ENCODE data around the gene GNAZ.

GNAZ gene

DNA sequence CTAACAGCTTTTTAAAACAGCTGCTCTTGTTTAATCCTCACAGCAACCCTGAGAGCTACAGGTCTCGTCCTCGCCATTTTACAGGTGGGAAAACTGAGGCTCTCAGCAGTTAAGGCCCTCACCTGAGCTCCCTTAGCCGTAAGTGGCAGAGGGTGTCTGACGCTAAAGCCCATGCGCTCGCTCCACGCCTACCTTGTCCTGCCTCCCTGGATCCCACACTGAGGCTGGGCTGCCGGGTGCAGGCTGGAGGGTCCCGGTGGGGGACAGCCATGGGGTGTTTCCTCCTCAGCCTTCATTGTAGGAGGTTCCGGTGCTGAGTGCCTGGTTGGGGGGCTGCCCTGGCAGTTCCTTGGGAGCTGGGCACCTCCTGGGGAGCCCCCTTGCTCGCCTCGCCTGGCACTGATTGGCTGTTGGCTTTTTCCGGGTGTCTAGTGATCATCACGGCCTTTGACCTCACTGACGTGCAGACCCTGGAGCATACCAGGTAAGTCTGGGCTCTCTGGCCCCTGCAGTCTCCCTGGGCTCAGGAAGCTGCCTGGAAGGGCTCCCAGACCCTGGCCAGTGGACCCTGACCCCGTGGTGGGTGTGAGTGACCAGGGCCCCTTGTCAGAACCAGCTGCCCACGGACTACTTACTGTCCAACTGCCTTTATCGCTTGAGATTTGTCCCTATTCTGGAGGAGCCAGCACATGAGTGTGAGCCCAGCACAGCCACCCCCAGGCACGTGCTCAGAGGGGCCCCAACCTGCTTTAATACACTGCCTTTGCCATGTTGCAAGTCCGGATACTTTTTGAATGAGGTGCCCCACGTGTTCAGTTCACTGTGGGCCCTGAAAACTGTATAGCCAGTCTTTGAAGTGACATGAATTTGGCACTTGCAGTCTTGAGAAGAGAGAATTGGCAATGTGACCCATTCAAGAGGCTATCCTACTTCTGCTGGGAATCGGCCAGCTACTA lies 87.5 kb downstream of the GNAZ start:
- H3K4me3 ChIP-seq (ENCODE audit: low read length in 2 of 2): no peak overlapping the region

GRCh38 chr22:23158516-23159290 lies 88.4 kb downstream of the GNAZ start:
- no peak overlapping the region for H3K27ac ChIP-seq (ENCODE audit: low read depth in 2 of 2, low read length in 2 of 2)
- no peak overlapping the region for H3K4me3 ChIP-seq (ENCODE audit: low read length in 2 of 2)
- H3K9ac ChIP-seq (ENCODE audit: low read depth in 1 of 2, low read length in 2 of 2): no peak overlapping the region
- H3K36me3 ChIP-seq (ENCODE audit: control insufficient read depth in 2 of 2, insufficient read depth in 2 of 2, low read length in 2 of 2): no peaks in the 10 kb centered on the region
- peaks cover 0 to 6% of the 10 kb centered on the region in 2 donors for H3K4me1 ChIP-seq (ENCODE audit: control insufficient read depth in 2 of 2, insufficient read depth in 2 of 2, low read length in 2 of 2)
- no peaks in the 10 kb centered on the region for H3K27me3 ChIP-seq (ENCODE audit: control insufficient read depth in 2 of 2, insufficient read depth in 2 of 2, low read length in 2 of 2)
- H3K9me3 ChIP-seq (ENCODE audit: control insufficient read depth in 2 of 2, low read length in 2 of 2): no peaks in the 10 kb centered on the region

More for the DNA sequence above, 87.5 kb downstream of the GNAZ start:
- H3K27me3 ChIP-seq (ENCODE audit: control insufficient read depth in 2 of 2, insufficient read depth in 2 of 2, low read length in 2 of 2): no peaks in the 10 kb centered on the region
- H3K27ac ChIP-seq (ENCODE audit: low read depth in 2 of 2, low read length in 2 of 2): no peak overlapping the region
- H3K9me3 ChIP-seq (ENCODE audit: control insufficient read depth in 2 of 2, low read length in 2 of 2): no peaks in the 10 kb centered on the region
- H3K9ac ChIP-seq (ENCODE audit: low read depth in 1 of 2, low read length in 2 of 2): no peak overlapping the region
- peaks cover 2 to 3% of the 10 kb centered on the region in 2 donors for H3K4me1 ChIP-seq (ENCODE audit: control insufficient read depth in 2 of 2, insufficient read depth in 2 of 2, low read length in 2 of 2)
- no peaks in the 10 kb centered on the region for H3K36me3 ChIP-seq (ENCODE audit: control insufficient read depth in 2 of 2, insufficient read depth in 2 of 2, low read length in 2 of 2)

- H3K36me3 ChIP-seq (ENCODE audit: control insufficient read depth in 2 of 2, insufficient read depth in 2 of 2, low read length in 2 of 2): no peaks in the 10 kb centered on the region
- no peak overlapping the region for H3K4me3 ChIP-seq (ENCODE audit: low read length in 2 of 2)
- no peaks in the 10 kb centered on the region for H3K27me3 ChIP-seq (ENCODE audit: control insufficient read depth in 2 of 2, insufficient read depth in 2 of 2, low read length in 2 of 2)
- H3K9me3 ChIP-seq (ENCODE audit: control insufficient read depth in 2 of 2, low read length in 2 of 2): no peaks in the 10 kb centered on the region
- H3K9ac ChIP-seq (ENCODE audit: low read depth in 1 of 2, low read length in 2 of 2): no peak overlapping the region
- H3K4me1 ChIP-seq (ENCODE audit: control insufficient read depth in 2 of 2, insufficient read depth in 2 of 2, low read length in 2 of 2): peaks cover 5 to 11% of the 10 kb centered on the region in 2 donors
- H3K27ac ChIP-seq (ENCODE audit: low read depth in 2 of 2, low read length in 2 of 2): no peak overlapping the region
These were observed 88.9 kb downstream of the GNAZ start for GRCh38 chr22:23159291-23159630.

DNA sequence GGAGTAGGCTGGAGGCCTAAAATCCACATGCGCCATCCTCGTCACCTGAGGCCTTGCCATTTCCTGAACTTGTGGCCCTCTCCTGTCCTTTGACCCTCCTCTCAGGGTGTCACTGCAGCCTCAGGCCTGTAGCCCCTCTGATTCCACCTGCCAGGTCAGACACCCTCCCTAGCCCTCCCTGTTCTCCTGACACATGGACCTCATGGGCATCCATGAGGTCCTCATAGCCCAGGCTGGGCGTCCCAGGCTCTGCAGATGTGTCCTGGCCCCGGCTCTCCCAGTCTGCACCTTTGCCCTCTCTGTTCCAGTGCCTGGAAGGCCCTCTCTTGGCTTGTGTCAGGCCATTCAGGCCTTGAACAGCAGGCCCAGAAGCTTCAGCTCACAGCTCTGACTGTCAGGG lies 90.7 kb downstream of the GNAZ start:
- Histone ChIP-seq H3K27me3 (ENCODE audit: control insufficient read depth in 2 of 2, insufficient read depth in 2 of 2, low read length in 2 of 2) (no peaks in the 10 kb centered on the region), H3K4me1 (ENCODE audit: control insufficient read depth in 2 of 2, insufficient read depth in 2 of 2, low read length in 2 of 2) (peaks cover 8 to 14% of the 10 kb centered on the region in 2 donors), H3K4me3 (ENCODE audit: low read length in 2 of 2) (no peak overlapping the region), H3K9me3 (ENCODE audit: control insufficient read depth in 2 of 2, low read length in 2 of 2) (no peaks in the 10 kb centered on the region), H3K27ac (ENCODE audit: low read depth in 2 of 2, low read length in 2 of 2) (no peak overlapping the region), H3K9ac (ENCODE audit: low read depth in 1 of 2, low read length in 2 of 2) (no peak overlapping the region), H3K36me3 (ENCODE audit: control insufficient read depth in 2 of 2, insufficient read depth in 2 of 2, low read length in 2 of 2) (no peaks in the 10 kb centered on the region)

DNA sequence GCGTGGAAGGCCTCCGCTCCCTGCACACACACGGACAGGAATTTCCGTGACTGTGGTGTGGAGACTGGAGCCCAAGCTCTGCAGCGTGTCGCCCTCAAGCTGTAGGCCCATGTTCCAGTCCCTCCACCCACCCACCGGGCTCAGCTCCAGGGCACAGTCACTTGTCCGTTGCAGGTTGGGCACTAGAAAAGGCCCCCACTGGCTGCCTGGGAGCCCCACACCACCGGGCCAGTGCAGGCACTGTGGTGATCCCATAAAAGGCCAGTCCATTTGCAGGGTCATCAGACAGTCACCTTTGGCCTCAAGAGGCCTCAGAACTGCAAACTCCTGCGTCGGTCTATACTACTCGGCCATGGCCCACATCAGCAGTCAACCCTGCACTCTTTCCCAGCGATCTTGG lies 91.3 kb downstream of the GNAZ start:
- Histone ChIP-seq H3K4me3 (ENCODE audit: low read length in 2 of 2) (no peak overlapping the region), H3K9ac (ENCODE audit: low read depth in 1 of 2, low read length in 2 of 2) (no peak overlapping the region), H3K27me3 (ENCODE audit: control insufficient read depth in 2 of 2, insufficient read depth in 2 of 2, low read length in 2 of 2) (no peaks in the 10 kb centered on the region), H3K27ac (ENCODE audit: low read depth in 2 of 2, low read length in 2 of 2) (no peak overlapping the region), H3K9me3 (ENCODE audit: control insufficient read depth in 2 of 2, low read length in 2 of 2) (no peaks in the 10 kb centered on the region), H3K36me3 (ENCODE audit: control insufficient read depth in 2 of 2, insufficient read depth in 2 of 2, low read length in 2 of 2) (no peaks in the 10 kb centered on the region), H3K4me1 (ENCODE audit: control insufficient read depth in 2 of 2, insufficient read depth in 2 of 2, low read length in 2 of 2) (peaks cover 8 to 14% of the 10 kb centered on the region in 2 donors)

GRCh38 chr22:23163665-23164064 lies 93.3 kb downstream of the GNAZ start:
- Histone ChIP-seq H3K27ac (ENCODE audit: low read depth in 2 of 2, low read length in 2 of 2) (peak overlapping the region; percentile 23 to 55), H3K27me3 (ENCODE audit: control insufficient read depth in 2 of 2, insufficient read depth in 2 of 2, low read length in 2 of 2) (no peaks in the 10 kb centered on the region), H3K9ac (ENCODE audit: low read depth in 1 of 2, low read length in 2 of 2) (no peak overlapping the region), H3K36me3 (ENCODE audit: control insufficient read depth in 2 of 2, insufficient read depth in 2 of 2, low read length in 2 of 2) (no peaks in the 10 kb centered on the region), H3K4me1 (ENCODE audit: control insufficient read depth in 2 of 2, insufficient read depth in 2 of 2, low read length in 2 of 2) (peaks cover 8 to 11% of the 10 kb centered on the region in 2 donors), H3K4me3 (ENCODE audit: low read length in 2 of 2) (no peak overlapping the region), H3K9me3 (ENCODE audit: control insufficient read depth in 2 of 2, low read length in 2 of 2) (no peaks in the 10 kb centered on the region)

DNA sequence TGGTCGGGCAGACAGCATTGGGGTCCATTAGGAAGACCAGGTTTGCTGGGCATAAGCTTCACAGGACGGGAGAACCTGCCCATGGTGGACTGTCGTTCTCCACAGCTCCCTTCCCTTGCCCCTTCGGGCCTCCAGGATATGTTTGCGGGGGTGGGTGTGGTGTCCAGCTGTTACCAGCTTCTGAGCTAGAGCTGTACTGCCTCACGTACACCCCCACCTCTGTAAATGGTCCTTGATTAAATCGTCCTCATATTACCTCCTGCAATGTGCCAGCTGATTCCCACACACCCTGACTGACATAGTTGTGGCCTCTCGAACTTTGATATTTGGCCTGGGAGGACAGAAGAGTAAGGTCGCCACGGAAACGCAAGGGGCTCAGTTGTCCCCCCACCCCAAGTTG lies 93.8 kb downstream of the GNAZ start:
- H3K9ac ChIP-seq (ENCODE audit: low read depth in 1 of 2, low read length in 2 of 2): no peak overlapping the region
- no peaks in the 10 kb centered on the region for H3K27me3 ChIP-seq (ENCODE audit: control insufficient read depth in 2 of 2, insufficient read depth in 2 of 2, low read length in 2 of 2)
- peaks cover 8 to 11% of the 10 kb centered on the region in 2 donors for H3K4me1 ChIP-seq (ENCODE audit: control insufficient read depth in 2 of 2, insufficient read depth in 2 of 2, low read length in 2 of 2)
- no peaks in the 10 kb centered on the region for H3K36me3 ChIP-seq (ENCODE audit: control insufficient read depth in 2 of 2, insufficient read depth in 2 of 2, low read length in 2 of 2)
- no peak overlapping the region for H3K4me3 ChIP-seq (ENCODE audit: low read length in 2 of 2)
- H3K27ac ChIP-seq (ENCODE audit: low read depth in 2 of 2, low read length in 2 of 2): peak overlapping the region; percentile 23 to 55
- no peaks in the 10 kb centered on the region for H3K9me3 ChIP-seq (ENCODE audit: control insufficient read depth in 2 of 2, low read length in 2 of 2)

DNA sequence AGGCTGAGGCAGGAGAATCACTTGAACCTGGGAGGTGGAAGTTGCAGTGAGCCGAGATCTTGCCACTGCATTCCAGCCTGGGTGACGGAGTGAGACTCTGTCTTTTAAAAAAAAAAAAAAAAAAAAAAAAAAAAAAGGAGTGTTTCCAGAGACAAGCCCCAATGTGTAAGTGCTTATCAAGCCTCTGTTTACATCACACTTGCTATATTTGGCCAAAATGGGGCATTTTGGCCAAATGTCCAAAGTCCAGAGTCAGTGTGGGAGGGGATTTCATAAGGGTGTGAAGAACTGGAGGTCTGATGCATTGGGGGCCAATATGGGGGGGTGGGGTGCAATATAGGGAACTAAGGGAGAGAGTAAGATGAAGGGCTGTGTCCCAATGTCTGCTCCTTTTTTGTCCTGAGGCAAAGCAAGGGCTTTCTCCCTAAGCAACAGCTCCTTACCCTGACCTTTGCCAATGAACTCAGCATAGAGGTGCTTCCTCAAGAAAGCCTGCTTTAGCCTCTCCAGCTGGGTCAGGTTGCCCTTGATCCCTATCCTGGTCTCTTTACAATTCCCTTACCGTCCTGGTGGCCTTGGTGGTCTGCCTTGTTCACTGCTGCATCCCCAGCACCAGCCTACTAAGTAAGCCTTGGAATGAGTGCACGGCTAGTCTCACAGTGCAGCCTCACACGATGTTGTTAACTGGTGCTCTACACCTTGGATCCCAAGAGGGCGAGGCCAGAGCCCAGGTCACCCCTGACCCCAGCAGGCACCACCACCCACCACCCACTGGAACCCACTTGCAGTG lies 95.9 kb downstream of the GNAZ start:
- H3K4me1 ChIP-seq (ENCODE audit: control insufficient read depth in 2 of 2, insufficient read depth in 2 of 2, low read length in 2 of 2): peaks cover 8 to 11% of the 10 kb centered on the region in 2 donors
- H3K9me3 ChIP-seq (ENCODE audit: control insufficient read depth in 2 of 2, low read length in 2 of 2): no peaks in the 10 kb centered on the region
- H3K9ac ChIP-seq (ENCODE audit: low read depth in 1 of 2, low read length in 2 of 2): no peak overlapping the region
- no peaks in the 10 kb centered on the region for H3K27me3 ChIP-seq (ENCODE audit: control insufficient read depth in 2 of 2, insufficient read depth in 2 of 2, low read length in 2 of 2)
- no peak overlapping the region for H3K4me3 ChIP-seq (ENCODE audit: low read length in 2 of 2)
- H3K27ac ChIP-seq (ENCODE audit: low read depth in 2 of 2, low read length in 2 of 2): no peak overlapping the region
- no peaks in the 10 kb centered on the region for H3K36me3 ChIP-seq (ENCODE audit: control insufficient read depth in 2 of 2, insufficient read depth in 2 of 2, low read length in 2 of 2)

DNA sequence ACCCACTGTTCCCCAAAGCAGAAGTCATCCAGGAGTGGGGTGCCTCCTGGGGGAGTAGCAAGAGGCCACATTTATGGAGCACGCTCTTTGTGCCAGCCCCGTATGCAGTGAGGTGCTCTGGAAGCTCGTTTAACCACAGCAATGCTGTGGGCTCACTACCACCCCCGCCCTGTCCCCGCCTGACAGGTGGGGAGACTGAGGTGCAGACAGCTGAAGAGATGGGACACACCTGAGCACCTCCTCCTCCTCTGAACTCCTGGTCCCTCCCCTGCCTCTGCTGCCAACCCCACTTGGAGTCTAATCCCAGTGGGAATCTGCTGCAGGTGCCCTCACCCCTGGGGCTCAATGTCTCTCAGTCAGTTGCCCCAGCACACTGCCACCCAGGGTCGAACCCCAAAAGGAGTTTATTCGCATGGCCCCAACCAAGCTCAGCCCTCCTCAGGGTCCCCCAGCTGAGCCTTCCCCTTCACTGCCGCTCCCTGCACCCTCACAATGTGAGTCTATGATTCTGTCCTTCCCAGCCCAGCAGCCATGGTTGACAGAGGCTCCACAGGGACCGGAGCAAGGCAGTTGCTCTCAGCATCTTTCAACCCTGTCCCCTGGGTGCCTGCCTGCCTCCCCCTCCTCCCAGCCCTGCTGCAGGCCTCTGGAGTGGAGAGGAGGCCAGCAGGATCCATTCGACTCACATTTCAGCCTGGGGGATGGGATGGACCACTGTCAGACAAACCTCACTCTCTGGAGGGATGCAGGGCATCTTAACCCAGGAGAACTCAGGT lies 96.7 kb downstream of the GNAZ start:
- no peaks in the 10 kb centered on the region for H3K36me3 ChIP-seq (ENCODE audit: control insufficient read depth in 2 of 2, insufficient read depth in 2 of 2, low read length in 2 of 2)
- H3K27me3 ChIP-seq (ENCODE audit: control insufficient read depth in 2 of 2, insufficient read depth in 2 of 2, low read length in 2 of 2): no peaks in the 10 kb centered on the region
- H3K9me3 ChIP-seq (ENCODE audit: control insufficient read depth in 2 of 2, low read length in 2 of 2): no peaks in the 10 kb centered on the region
- no peak overlapping the region for H3K4me3 ChIP-seq (ENCODE audit: low read length in 2 of 2)
- peaks cover 8 to 11% of the 10 kb centered on the region in 2 donors for H3K4me1 ChIP-seq (ENCODE audit: control insufficient read depth in 2 of 2, insufficient read depth in 2 of 2, low read length in 2 of 2)
- no peak overlapping the region for H3K27ac ChIP-seq (ENCODE audit: low read depth in 2 of 2, low read length in 2 of 2)
- H3K9ac ChIP-seq (ENCODE audit: low read depth in 1 of 2, low read length in 2 of 2): no peak overlapping the region
